Measurements from ENCODE around the gene POF1B.
A peak's percentile ranks its signal among the peaks of the same experiment; 100 is the strongest.
"Not testable (repeated sequence)": the region's sequence is repeated elsewhere in the genome, so short reads cannot be mapped to it uniquely, and the experiment has no call there.

Gene POF1B

GRCh38 chrX:85379174-85379907 is at the start of gene POF1B:
TSS of gene POF1B (minus strand) at chrX:85379665. CDS start at chrX:85379454, 211 bp downstream.
- DNase-seq = peak; percentile 1

- no peak for DNase-seq
Observed at GRCh38 chrX:85429066-85429465, 49.6 kb upstream of the POF1B start.

GRCh38 chrX:85419293-85419692 is 39.8 kb upstream of the POF1B start:
- no peak for DNase-seq

GRCh38 chrX:85391878-85392238 is 12.4 kb upstream of the POF1B start:
- DNase-seq = no peak

- DNase-seq = no peak
Observed at GRCh38 chrX:85391185-85391877, 11.9 kb upstream of the POF1B start.

- no peak for DNase-seq
Observed at GRCh38 chrX:85381602-85382001, 2.1 kb upstream of the POF1B start.

GRCh38 chrX:85378461-85378860 is 1.0 kb downstream of the POF1B start:
- no peak for DNase-seq

- DNase-seq = no peak
Observed at GRCh38 chrX:85375333-85375738, 4.1 kb downstream of the POF1B start.

GRCh38 chrX:85365370-85365995 is 14.0 kb downstream of the POF1B start:
- no peak for DNase-seq

GRCh38 chrX:85359051-85359450 is 20.4 kb downstream of the POF1B start:
- no peak for DNase-seq

GRCh38 chrX:85345523-85345922 is 33.9 kb downstream of the POF1B start:
- no peak for DNase-seq

- no peak for DNase-seq
Observed at GRCh38 chrX:85327060-85327333, 52.5 kb downstream of the POF1B start.

- no peak for DNase-seq
Observed at GRCh38 chrX:85326234-85327059, 53.0 kb downstream of the POF1B start.

- DNase-seq = not testable (repeated sequence)
Observed at GRCh38 chrX:85311348-85311747, 68.1 kb downstream of the POF1B start.

GRCh38 chrX:85309717-85310116 is 69.7 kb downstream of the POF1B start:
- peak; percentile 29 for DNase-seq

- DNase-seq = no peak
Observed at GRCh38 chrX:85303544-85303943, 75.9 kb downstream of the POF1B start.

- no peak for DNase-seq
Observed at GRCh38 chrX:85288992-85289723, 90.3 kb downstream of the POF1B start.

GRCh38 chrX:85285286-85285685 is 94.2 kb downstream of the POF1B start:
- DNase-seq = not testable (repeated sequence)

GRCh38 chrX:85244450-85245211 is 134.8 kb downstream of the POF1B start:
- peak; percentile 65 for DNase-seq

- peak; percentile 97 for DNase-seq
Observed at GRCh38 chrX:85243761-85244449, 135.6 kb downstream of the POF1B start, which contains the start of the genes SATL1 and ZNF711. TSS of gene SATL1 (minus strand) at chrX:85243779. CDS start at chrX:85108968, 134,811 bp downstream. TSS of gene ZNF711 (plus strand) at chrX:85243991. CDS start at chrX:85247573, 3,582 bp downstream.

GRCh38 chrX:85243155-85243554 is 136.3 kb downstream of the POF1B start:
- peak; percentile 32 for DNase-seq

All from NCI-H82 (cell line).